ENCODE measurements around the gene KRT73. TPM values are rescaled to one million over a fixed set of nuclear protein-coding genes. Genes with fewer than 3 reads are reported as not detected.

KRT73 gene
- total and polyA plus RNA-seq, 3 donors from 2014 or later: 0.16 TPM; not detected in 2

- 65 to 66% methylated on average over 6 of the region's 7 CpGs for WGBS, 2 donors
- H3K27ac ChIP-seq: no peak overlapping the region
- H3K27me3 ChIP-seq: no peaks in the 10 kb centered on the region
- TF ChIP-seq CTCF (IDR thresholded peaks at IDR 0.05) (no peak), POLR2A (IDR thresholded peaks at IDR 0.05) (no peak)
- H3K4me3 ChIP-seq: no peak overlapping the region
- peak; percentile 89 for DNase-seq
- no peaks in the 10 kb centered on the region for H3K36me3 ChIP-seq (ENCODE audit: low read depth, missing control alignments)
- peaks cover 3% of the 10 kb centered on the region for H3K4me1 ChIP-seq
- intact Hi-C loops (cut with DNase I; ENCODE audit: low total_unique reads): no loop called here
- H3K9me3 ChIP-seq: no peaks in the 10 kb centered on the region
Measured at GRCh38 chr12:52634266-52635056, 16.1 kb upstream of the KRT73 start.

DNA sequence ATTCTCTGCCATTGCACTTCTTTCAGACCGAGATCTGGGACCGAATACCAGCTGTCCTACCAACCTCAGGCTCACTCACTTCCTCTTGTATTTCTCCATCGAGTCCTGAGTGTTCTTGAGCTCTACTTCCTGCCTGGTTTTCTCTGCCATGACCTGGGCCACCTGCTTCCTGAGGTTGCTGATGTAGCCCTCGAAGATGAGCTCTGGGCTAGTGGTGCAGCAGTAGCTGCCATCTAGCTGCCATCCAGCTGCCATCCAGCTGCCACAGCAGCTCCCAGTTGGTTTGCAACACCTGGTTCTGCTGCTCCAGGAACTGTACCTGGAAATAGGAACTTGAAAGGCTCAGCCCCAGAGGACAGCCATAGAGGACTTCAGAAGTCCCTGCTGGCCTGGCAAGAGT lies 15.0 kb upstream of the KRT73 start:
- H3K36me3 ChIP-seq (ENCODE audit: low read depth, missing control alignments): no peaks in the 10 kb centered on the region
- TF ChIP-seq CTCF (IDR thresholded peaks at IDR 0.05): no peak
- no peak for TF ChIP-seq POLR2A (IDR thresholded peaks at IDR 0.05)
- 55 to 63% methylated on average over 4 of the region's 4 CpGs for WGBS, 2 donors
- intact Hi-C loops (cut with DNase I; ENCODE audit: low total_unique reads): no loop called here
- no peak for DNase-seq
- H3K27me3 ChIP-seq: no peaks in the 10 kb centered on the region
- H3K27ac ChIP-seq: no peak overlapping the region
- H3K4me3 ChIP-seq: no peak overlapping the region
- H3K9me3 ChIP-seq: no peaks in the 10 kb centered on the region
- peaks cover 3% of the 10 kb centered on the region for H3K4me1 ChIP-seq

DNA sequence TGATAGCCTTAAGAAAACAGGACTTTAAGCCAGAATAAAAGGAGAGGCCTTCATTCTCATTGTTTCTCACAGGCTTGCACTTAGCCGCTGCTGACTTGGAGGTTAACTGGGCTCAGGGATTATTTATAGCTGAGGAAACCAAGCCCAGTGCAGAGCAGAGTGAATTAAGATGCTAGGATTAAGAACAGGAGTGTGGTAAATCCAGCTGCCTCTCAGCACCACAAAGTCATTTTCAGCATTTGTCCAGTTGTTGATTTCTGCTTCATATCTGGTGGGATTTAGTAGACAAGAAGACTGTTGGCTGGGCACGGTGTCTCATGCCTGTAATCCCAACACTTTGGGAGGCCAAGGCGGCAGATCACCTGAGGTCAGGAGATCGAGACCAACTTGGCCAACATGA lies 14.3 kb upstream of the KRT73 start:
- no peak overlapping the region for H3K27ac ChIP-seq
- no peak overlapping the region for H3K4me3 ChIP-seq
- intact Hi-C loops (cut with DNase I; ENCODE audit: low total_unique reads): no loop called here
- H3K9me3 ChIP-seq: no peaks in the 10 kb centered on the region
- DNase-seq: no peak
- TF ChIP-seq POLR2A (IDR thresholded peaks at IDR 0.05): no peak
- no peak for TF ChIP-seq CTCF (IDR thresholded peaks at IDR 0.05)
- no peaks in the 10 kb centered on the region for H3K27me3 ChIP-seq
- peaks cover 3% of the 10 kb centered on the region for H3K4me1 ChIP-seq
- no peaks in the 10 kb centered on the region for H3K36me3 ChIP-seq (ENCODE audit: low read depth, missing control alignments)
- WGBS, 2 donors: 51 to 64% methylated on average over 4 of the region's 4 CpGs

DNA sequence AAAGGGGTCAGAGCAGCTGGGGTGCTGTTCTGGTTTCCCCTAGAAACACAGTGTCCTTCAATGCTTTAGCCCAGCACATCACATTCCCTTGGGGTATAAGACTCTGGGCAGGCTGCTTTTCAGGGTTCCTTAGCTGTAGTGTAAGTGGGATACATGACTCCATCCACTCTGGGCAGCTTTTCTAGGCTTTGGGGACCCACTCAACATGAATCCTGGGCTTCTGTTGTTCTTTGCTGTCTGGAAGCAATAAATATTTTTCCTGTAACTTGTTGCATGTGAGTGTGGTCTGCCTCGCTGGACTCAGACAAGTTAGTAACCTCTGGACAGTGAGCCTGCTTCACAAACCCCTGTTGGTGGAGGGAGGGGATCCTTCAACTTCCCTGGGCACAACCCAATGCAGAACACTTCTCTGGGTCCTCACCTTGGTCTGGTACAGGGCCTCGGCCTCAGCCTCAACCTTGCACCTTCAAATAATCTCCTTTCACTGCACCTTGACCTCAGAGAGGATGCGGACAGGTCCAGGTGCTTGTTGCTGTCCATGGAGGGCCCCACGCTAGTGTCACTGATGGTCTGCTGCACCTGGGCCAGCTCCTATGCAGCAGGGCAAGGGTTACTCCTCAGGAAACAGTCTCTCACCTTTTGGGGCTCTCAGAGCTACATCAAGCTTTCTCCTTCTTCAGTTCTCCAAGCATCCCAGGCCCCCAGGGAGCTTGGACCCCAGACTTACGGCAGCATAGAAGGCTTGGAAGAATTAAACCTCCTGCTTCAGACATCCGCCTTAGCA lies 13.5 kb upstream of the KRT73 start:
- H3K4me3 ChIP-seq: no peak overlapping the region
- 81 to 82% methylated on average over 3 to 6 of the region's 6 CpGs for WGBS, 2 donors
- no peak for DNase-seq
- H3K27me3 ChIP-seq: no peaks in the 10 kb centered on the region
- intact Hi-C loops (cut with DNase I; ENCODE audit: low total_unique reads): no loop called here
- TF ChIP-seq CTCF (IDR thresholded peaks at IDR 0.05): no peak
- no peak for TF ChIP-seq POLR2A (IDR thresholded peaks at IDR 0.05)
- no peaks in the 10 kb centered on the region for H3K9me3 ChIP-seq
- H3K27ac ChIP-seq: no peak overlapping the region
- H3K4me1 ChIP-seq: peaks cover 3% of the 10 kb centered on the region
- H3K36me3 ChIP-seq (ENCODE audit: low read depth, missing control alignments): no peaks in the 10 kb centered on the region
